ENCODE results near the gene GATAD2A.

GATAD2A gene

DNA sequence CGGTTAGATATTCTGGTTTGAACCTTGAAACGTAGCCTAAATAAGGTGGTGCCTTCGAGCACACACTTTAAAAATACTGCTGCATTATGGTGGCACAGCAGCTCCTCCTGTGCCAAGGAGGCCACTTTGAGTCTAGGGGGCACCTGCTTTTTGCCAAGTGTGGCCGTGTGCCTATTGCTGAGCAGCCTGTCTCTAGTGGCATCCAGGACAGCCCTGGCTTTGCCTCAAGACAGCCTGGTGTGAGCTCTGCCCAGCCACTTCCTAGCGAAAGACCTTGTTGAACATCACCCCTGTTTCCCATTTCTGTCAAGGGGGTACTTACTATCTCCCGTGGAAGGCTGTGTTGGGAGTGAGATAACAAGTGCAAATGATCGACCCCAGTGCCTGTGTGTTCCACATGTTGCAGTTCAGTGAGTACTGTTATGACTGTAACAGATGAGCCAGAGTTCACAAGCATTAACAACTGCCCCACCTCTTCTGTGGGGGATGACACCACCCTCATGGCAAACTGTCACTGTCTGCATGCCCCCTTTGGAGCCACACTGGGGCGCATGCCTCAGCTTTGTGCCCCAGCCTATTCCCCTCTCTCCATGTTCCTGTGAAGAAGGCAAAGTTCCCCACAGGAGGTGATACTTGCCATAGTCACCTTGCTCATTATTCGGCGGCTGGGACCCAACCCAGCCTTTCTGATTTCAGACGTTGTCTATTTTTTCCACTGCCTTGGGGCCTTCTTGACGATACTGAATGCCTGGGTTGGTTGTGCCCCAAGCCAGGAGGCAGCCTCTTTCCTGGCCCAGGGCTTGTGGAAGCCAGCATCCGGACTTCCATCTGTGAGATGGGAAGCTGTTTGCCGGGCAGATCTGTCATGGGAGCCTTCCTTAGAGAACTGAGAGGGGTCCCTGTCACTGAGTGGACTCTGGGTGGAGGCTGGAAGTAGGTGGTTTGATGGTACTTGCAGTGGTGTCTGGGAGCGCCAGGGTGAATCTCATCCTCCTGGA lies 5.4 kb downstream of the GATAD2A start:
- no peak for DNase-seq (ENCODE audit: low spot score)
- TF ChIP-seq, protein P1, sequence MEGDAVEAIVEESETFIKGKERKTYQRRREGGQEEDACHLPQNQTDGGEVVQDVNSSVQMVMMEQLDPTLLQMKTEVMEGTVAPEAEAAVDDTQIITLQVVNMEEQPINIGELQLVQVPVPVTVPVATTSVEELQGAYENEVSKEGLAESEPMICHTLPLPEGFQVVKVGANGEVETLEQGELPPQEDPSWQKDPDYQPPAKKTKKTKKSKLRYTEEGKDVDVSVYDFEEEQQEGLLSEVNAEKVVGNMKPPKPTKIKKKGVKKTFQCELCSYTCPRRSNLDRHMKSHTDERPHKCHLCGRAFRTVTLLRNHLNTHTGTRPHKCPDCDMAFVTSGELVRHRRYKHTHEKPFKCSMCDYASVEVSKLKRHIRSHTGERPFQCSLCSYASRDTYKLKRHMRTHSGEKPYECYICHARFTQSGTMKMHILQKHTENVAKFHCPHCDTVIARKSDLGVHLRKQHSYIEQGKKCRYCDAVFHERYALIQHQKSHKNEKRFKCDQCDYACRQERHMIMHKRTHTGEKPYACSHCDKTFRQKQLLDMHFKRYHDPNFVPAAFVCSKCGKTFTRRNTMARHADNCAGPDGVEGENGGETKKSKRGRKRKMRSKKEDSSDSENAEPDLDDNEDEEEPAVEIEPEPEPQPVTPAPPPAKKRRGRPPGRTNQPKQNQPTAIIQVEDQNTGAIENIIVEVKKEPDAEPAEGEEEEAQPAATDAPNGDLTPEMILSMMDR (conservative IDR thresholded peaks at IDR 0.05; ENCODE audit: low read depth): no peak
- ChIA-PET CTCF (interaction anchor here (0.8 kb wide), 1 partner anchor 44 kb away, joined by 4 read pairs; no protein-coding TSS in a partner anchor), POLR2A (ENCODE audit: low non-redundant PET) (interaction anchor here (0.6 kb wide), 1 partner anchor 20 kb away, joined by 4 read pairs; no protein-coding TSS in a partner anchor)
- peak overlapping the region; percentile 27 for H3K27ac ChIP-seq

DNA sequence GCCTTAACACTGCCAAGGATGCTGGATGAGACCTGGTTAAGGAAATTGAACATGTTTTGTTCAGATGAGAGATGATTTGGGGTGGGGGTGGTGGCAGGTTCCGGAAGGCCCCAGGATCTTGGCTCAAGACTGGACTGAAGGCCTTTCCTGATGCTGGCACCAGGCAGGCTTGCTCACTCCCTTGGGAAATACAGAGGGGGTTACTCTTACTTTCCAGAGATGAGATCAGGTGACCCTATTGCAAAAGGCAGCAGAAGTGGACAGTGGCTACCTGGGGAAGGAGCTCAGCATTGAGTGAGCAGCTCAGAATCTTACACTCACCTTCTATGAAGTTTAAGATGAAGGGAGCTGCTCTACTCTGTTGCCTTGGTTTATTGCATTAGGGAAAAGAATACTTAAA lies 10.8 kb downstream of the GATAD2A start:
- POLR2A ChIA-PET (ENCODE audit: low non-redundant PET): no interaction called here
- CTCF ChIA-PET: interaction anchor here (0.6 kb wide), 1 partner anchor 51 kb away, joined by 5 read pairs; no protein-coding TSS in a partner anchor
- no peak overlapping the region for H3K27ac ChIP-seq
- TF ChIP-seq, protein P1 (conservative IDR thresholded peaks at IDR 0.05; ENCODE audit: low read depth): no peak
- DNase-seq (ENCODE audit: low spot score): no peak

DNA sequence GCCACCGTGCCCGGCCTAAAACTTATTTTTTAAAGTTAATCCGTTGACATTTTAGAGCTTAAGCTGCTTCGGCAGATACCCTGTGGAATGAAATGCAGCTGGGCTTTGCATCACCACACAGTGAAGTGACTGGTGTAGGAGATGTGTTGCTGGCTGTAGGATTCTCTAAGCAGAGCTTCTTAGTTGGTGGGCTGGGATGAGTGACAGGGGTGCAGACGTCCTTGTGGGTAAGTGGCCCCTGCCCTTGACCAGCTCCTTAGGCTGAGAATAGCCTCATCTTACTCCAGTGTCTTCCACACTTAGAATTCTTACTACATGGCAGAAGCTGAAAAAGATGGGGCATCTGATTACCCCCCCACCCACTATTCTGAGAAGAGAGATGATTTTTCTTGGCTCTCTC lies 11.6 kb downstream of the GATAD2A start:
- POLR2A ChIA-PET (ENCODE audit: low non-redundant PET): no interaction called here
- TF ChIP-seq, protein P1 (conservative IDR thresholded peaks at IDR 0.05; ENCODE audit: low read depth): no peak

GRCh38 chr19:19417628-19418245 lies 12.3 kb downstream of the GATAD2A start:
- CTCF ChIA-PET: interaction anchor here (0.9 kb wide), 1 partner anchor 73 kb away, joined by 3 read pairs; no protein-coding TSS in a partner anchor
- POLR2A ChIA-PET (ENCODE audit: low non-redundant PET): no interaction called here
- DNase-seq (ENCODE audit: low spot score): no peak
- TF ChIP-seq, protein P1 (conservative IDR thresholded peaks at IDR 0.05; ENCODE audit: low read depth): no peak
- H3K27ac ChIP-seq: peak overlapping the region; percentile 26

More for the DNA sequence above, 11.6 kb downstream of the GATAD2A start:
- CTCF ChIA-PET: interaction anchor here (0.9 kb wide), 1 partner anchor 74 kb away, joined by 3 read pairs; no protein-coding TSS in a partner anchor
- no peak overlapping the region for H3K27ac ChIP-seq
- no peak for DNase-seq (ENCODE audit: low spot score)

- DNase-seq (ENCODE audit: low spot score): no peak
- CTCF ChIA-PET: interaction anchor here (0.5 kb wide), 1 partner anchor 71 kb away, joined by 3 read pairs; no protein-coding TSS in a partner anchor
- POLR2A ChIA-PET (ENCODE audit: low non-redundant PET): no interaction called here
- H3K27ac ChIP-seq: peak overlapping the region; percentile 10; the same call in 1 of the 2 replicates
- TF ChIP-seq, protein P1 (conservative IDR thresholded peaks at IDR 0.05; ENCODE audit: low read depth): no peak
Observed at GRCh38 chr19:19418555-19419260, 13.2 kb downstream of the GATAD2A start.
